ENCODE measurements around the gene GCDH. TPM values are rescaled to one million over a fixed set of nuclear protein-coding genes. Genes with fewer than 3 reads are reported as not detected.

The GCDH gene
- total and polyA plus RNA-seq, 2 of the 8 experiments (the other 6 are each of a cell fraction or from before 2014, with no cell fraction given), result 67.3 to 89.4 TPM

- TF ChIP-seq, protein P1, sequence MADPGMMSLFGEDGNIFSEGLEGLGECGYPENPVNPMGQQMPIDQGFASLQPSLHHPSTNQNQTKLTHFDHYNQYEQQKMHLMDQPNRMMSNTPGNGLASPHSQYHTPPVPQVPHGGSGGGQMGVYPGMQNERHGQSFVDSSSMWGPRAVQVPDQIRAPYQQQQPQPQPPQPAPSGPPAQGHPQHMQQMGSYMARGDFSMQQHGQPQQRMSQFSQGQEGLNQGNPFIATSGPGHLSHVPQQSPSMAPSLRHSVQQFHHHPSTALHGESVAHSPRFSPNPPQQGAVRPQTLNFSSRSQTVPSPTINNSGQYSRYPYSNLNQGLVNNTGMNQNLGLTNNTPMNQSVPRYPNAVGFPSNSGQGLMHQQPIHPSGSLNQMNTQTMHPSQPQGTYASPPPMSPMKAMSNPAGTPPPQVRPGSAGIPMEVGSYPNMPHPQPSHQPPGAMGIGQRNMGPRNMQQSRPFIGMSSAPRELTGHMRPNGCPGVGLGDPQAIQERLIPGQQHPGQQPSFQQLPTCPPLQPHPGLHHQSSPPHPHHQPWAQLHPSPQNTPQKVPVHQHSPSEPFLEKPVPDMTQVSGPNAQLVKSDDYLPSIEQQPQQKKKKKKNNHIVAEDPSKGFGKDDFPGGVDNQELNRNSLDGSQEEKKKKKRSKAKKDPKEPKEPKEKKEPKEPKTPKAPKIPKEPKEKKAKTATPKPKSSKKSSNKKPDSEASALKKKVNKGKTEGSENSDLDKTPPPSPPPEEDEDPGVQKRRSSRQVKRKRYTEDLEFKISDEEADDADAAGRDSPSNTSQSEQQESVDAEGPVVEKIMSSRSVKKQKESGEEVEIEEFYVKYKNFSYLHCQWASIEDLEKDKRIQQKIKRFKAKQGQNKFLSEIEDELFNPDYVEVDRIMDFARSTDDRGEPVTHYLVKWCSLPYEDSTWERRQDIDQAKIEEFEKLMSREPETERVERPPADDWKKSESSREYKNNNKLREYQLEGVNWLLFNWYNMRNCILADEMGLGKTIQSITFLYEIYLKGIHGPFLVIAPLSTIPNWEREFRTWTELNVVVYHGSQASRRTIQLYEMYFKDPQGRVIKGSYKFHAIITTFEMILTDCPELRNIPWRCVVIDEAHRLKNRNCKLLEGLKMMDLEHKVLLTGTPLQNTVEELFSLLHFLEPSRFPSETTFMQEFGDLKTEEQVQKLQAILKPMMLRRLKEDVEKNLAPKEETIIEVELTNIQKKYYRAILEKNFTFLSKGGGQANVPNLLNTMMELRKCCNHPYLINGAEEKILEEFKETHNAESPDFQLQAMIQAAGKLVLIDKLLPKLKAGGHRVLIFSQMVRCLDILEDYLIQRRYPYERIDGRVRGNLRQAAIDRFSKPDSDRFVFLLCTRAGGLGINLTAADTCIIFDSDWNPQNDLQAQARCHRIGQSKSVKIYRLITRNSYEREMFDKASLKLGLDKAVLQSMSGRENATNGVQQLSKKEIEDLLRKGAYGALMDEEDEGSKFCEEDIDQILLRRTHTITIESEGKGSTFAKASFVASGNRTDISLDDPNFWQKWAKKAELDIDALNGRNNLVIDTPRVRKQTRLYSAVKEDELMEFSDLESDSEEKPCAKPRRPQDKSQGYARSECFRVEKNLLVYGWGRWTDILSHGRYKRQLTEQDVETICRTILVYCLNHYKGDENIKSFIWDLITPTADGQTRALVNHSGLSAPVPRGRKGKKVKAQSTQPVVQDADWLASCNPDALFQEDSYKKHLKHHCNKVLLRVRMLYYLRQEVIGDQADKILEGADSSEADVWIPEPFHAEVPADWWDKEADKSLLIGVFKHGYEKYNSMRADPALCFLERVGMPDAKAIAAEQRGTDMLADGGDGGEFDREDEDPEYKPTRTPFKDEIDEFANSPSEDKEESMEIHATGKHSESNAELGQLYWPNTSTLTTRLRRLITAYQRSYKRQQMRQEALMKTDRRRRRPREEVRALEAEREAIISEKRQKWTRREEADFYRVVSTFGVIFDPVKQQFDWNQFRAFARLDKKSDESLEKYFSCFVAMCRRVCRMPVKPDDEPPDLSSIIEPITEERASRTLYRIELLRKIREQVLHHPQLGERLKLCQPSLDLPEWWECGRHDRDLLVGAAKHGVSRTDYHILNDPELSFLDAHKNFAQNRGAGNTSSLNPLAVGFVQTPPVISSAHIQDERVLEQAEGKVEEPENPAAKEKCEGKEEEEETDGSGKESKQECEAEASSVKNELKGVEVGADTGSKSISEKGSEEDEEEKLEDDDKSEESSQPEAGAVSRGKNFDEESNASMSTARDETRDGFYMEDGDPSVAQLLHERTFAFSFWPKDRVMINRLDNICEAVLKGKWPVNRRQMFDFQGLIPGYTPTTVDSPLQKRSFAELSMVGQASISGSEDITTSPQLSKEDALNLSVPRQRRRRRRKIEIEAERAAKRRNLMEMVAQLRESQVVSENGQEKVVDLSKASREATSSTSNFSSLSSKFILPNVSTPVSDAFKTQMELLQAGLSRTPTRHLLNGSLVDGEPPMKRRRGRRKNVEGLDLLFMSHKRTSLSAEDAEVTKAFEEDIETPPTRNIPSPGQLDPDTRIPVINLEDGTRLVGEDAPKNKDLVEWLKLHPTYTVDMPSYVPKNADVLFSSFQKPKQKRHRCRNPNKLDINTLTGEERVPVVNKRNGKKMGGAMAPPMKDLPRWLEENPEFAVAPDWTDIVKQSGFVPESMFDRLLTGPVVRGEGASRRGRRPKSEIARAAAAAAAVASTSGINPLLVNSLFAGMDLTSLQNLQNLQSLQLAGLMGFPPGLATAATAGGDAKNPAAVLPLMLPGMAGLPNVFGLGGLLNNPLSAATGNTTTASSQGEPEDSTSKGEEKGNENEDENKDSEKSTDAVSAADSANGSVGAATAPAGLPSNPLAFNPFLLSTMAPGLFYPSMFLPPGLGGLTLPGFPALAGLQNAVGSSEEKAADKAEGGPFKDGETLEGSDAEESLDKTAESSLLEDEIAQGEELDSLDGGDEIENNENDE (IDR thresholded peaks at IDR 0.05; ENCODE audit: insufficient replicate concordance, low read length), result no peak
- peak; percentile 97 for TF ChIP-seq TAF7 (optimal IDR thresholded peaks at IDR 0.05; ENCODE audit: borderline replicate concordance, low read depth, low read length)
- no peak for TF ChIP-seq POU5F1 (IDR thresholded peaks at IDR 0.05; ENCODE audit: low read depth, low read length)
- TF ChIP-seq RXRA (IDR thresholded peaks at IDR 0.05; ENCODE audit: insufficient read depth, low read depth, low read length), result no peak
- TF ChIP-seq CBX8 (IDR thresholded peaks at IDR 0.05; ENCODE audit: borderline replicate concordance, low read depth, low read length), result no peak
- TF ChIP-seq EGR1 (IDR thresholded peaks at IDR 0.05; ENCODE audit: borderline replicate concordance, low read depth, low read length), result peak; percentile 39; the same call in 1 of the 2 replicates
- 0 out of 2 replicates have a peak, but pooled peaks have one; percentile 19 for TF ChIP-seq TCF12 (IDR thresholded peaks at IDR 0.05; ENCODE audit: low read depth, low read length)
- TF ChIP-seq KDM4A (IDR thresholded peaks at IDR 0.05; ENCODE audit: low read depth, low read length, severe bottlenecking), result no peak
Measured at GRCh38 chr19:12945479-12946091, 54.6 kb downstream of the GCDH start, which contains the start of gene RAD23A (continued).
